Mucosa of descending colon (tissue), 3 donors: ENCODE results near the gene TTBK1. TPM values are rescaled to one million over a fixed set of nuclear protein-coding genes. Genes with fewer than 3 reads are reported as not detected.

Experiments
- ATAC-seq: fragments of 200-7000 bp; cut with Tn5 transposase; one replicate; pipeline ENCODE4 v1.9.1; 2020; ENCODE audit warnings: mild to moderate bottlenecking, moderate library complexity
- DNase-seq, 3 donors: peaks; one replicate each; pipeline ENCODE4 v3.0.0-alpha.2; 2020
- H3K36me3 ChIP-seq: fragments of 200-600 bp; one replicate; pipeline ENCODE4 v1.8.0; 2021; ENCODE audit warnings: low read depth, mild to moderate bottlenecking
- H3K4me1 ChIP-seq: fragments of 200-600 bp; one replicate; pipeline ENCODE4 v1.8.0; 2021; ENCODE audit warnings: low read depth, mild to moderate bottlenecking
- H3K4me3 ChIP-seq: fragments of 200-600 bp; one replicate; pipeline ENCODE4 v1.8.0; 2021; ENCODE audit warnings: mild to moderate bottlenecking
- H3K9me3 ChIP-seq: fragments of 200-600 bp; one replicate; pipeline ENCODE4 v1.8.0; 2021; ENCODE audit warnings: mild to moderate bottlenecking
- CTCF ChIP-seq: fragments of 200-600 bp; IDR thresholded peaks from one replicate; pipeline ENCODE4 v1.8.0; 2022; ENCODE audit warnings: antibody characterized with exemption, mild to moderate bottlenecking
- intact Hi-C, 2 donors: fragments of 100-400 bp; cut with DNase I in 1 of 2; cut with micrococcal nuclease in 1 of 2; formaldehyde crosslinking; loops; one replicate each; pipeline versions ENCODE4 v1.11.0 to v1.11.1; 2022; cut with DNase I, micrococcal nuclease
- total RNA-seq, 3 donors: library from RNA; stranded (reverse); fragmentation: NEBNext Ultra II Directional in 2 of 3; extraction: Animal tissue kit (Norgen Biotek cat#: 25700) in 2 of 3; gene quantifications; one replicate each; pipeline versions ENCODE4 v1.2.1 to v1.2.4, GENCODE V29; 2021 to 2023
- donor health status: DM: no; HTN: no; CAD: no; lungs with moderate emphysema.
- donor health status: DM: no; HTN: no; CAD: no.
- donor health status: DM: no; HTN: yes; CAD: no.

Gene TTBK1
- total RNA-seq, 3 donors from 2014 or later = 0.24 to 0.95 (median 0.93) TPM

- DNase-seq (no peak), ATAC-seq (no peak)
- Histone ChIP-seq H3K36me3 (no peaks in the 10 kb centered on the region), H3K9me3 (no peaks in the 10 kb centered on the region), H3K4me3 (no peak overlapping the region), H3K4me1 (peaks cover 2% of the 10 kb centered on the region)
- no peak for TF ChIP-seq CTCF
- intact Hi-C loops = no loop called here
Observed at GRCh38 chr6:43223175-43223574, 20.1 kb upstream of the TTBK1 start.

DNA sequence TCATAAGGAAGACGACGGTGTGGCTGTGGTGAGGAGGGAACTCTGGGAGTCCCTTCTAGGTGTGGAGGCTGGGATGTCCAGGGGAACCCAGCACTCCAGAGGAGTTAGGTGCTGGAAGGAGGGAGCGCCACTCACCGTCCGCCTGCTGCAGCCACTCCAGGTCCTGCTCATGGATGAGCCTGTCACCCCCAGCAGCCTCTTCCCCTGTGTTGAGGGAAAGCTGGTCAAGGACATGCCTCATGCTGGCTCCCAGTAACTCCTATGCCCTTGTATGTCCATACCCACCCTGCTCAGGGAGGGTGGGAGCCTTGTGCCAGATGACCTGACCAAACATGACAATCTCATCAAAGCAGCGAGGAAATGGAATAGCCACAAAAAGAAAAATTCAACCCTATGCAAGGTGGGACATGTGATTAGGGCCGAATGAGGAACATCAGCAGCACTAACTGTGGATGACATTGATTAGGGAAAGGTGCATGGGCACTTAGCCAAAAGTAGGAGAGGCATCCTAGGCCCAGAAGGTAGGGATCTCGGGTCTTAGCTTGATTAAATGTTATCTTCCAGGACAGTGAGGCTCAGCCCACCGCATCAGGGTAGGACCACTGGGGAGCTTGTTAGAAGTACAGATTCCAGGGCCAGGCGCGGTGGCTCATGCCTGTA is 17.0 kb upstream of the TTBK1 start:
- intact Hi-C loops = no loop called here
- no peaks in the 10 kb centered on the region for H3K36me3 ChIP-seq
- H3K4me1 ChIP-seq = peaks cover 4% of the 10 kb centered on the region
- no peak for ATAC-seq
- H3K9me3 ChIP-seq = no peaks in the 10 kb centered on the region
- DNase-seq = no peak
- no peak for TF ChIP-seq CTCF
- H3K4me3 ChIP-seq = no peak overlapping the region

DNA sequence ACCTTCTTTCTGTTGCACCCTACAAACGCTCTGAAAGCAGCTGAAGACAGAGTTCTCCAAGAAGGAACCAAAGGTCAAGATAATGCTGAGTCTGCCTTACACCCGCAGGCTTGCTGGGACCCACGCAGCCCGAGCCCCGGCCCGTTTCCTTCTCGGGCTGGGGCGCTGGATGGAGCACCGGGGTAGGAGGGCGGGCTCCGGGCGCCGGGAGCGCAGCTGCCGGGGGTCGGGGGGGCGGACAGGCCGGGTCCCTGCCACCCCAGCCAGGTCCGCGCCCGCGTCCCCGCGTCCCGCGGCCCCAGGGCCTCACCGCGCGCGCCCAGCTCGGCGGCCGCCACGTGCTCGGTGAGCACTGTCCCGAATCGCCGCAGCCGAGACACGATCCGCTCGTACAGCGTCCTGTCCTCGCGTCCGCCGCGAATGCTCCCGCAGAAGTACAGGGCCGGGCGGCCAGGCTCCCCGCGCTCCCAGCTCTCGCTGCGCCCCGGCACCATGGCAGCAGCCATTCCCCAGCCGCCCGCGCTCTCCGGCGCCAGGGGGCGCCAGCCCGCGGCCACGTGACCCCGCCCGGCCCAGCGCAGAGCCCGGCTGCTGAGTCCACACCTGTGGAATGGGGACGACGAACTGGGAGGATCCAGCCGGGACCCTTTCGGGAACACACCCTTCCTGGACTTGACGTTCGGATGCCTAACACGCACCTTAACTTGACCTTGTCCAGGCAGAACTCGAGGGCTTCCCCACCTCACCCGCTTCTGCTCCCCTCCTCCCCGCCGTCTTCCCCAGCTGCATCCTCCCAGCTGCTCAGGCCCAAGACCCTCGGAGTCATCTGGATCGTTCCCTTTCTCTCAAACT is 14.1 kb upstream of the TTBK1 start, which contains the start of gene DNPH1:
Gene DNPH1, minus strand, starts transcription at position 531 of the 852 bp plus-strand sequence. Its CDS starts 25 bp downstream, at position 506.
- intact Hi-C loops = no loop called here
- TF ChIP-seq CTCF = peak; percentile 91
- Histone ChIP-seq H3K4me3 (peak within 1 kb of the TSS; percentile 51), H3K4me1 (peaks cover 4% of the 10 kb centered on the region), H3K36me3 (no peaks in the 10 kb centered on the region), H3K9me3 (no peaks in the 10 kb centered on the region)
- DNase-seq (peak; percentile 82 to 90 (median 85)), ATAC-seq (peak; percentile 97)

GRCh38 chr6:43229803-43230620 is 13.3 kb upstream of the TTBK1 start:
- peaks cover 2% of the 10 kb centered on the region for H3K4me1 ChIP-seq
- intact Hi-C loops = no loop called here
- no peak for TF ChIP-seq CTCF
- DNase-seq (no peak), ATAC-seq (no peak)
- no peaks in the 10 kb centered on the region for H3K36me3 ChIP-seq
- H3K4me3 ChIP-seq = no peak overlapping the region
- H3K9me3 ChIP-seq = no peaks in the 10 kb centered on the region

DNA sequence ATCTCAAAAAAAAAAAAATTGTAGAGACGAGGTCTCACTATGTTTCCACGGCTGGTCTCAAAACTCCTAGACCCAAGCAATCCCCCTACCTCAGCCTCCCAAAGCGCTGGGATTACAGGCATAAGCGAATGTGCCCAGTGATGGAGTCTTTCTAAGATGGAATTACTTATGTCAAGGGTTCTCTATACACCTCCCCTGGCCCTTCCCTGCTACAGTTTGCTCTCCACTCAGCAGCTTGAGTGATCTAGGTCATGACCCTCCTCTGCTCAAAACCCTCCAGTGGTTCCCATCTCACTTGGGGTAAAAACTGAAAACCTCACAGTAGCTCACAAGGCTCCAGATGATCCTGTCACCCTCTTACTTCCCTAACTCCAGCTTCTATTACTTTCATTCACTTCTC is 12.2 kb upstream of the TTBK1 start:
- no peaks in the 10 kb centered on the region for H3K36me3 ChIP-seq

More for the DNA sequence above, 12.2 kb upstream of the TTBK1 start:
- Histone ChIP-seq H3K4me3 (no peak overlapping the region), H3K4me1 (peaks cover 2% of the 10 kb centered on the region), H3K9me3 (no peaks in the 10 kb centered on the region)
- no peak for DNase-seq
- TF ChIP-seq CTCF = no peak
- intact Hi-C loops = no loop called here
- no peak for ATAC-seq
